ENCODE results near the gene CCSER1.
"Not testable (repeated sequence)": the region's sequence is repeated elsewhere in the genome, so short reads cannot be mapped to it uniquely, and the experiment has no call there.

CCSER1 gene

GRCh38 chr4:90570615-90571014 lies 443.4 kb downstream of the CCSER1 start:
- no peak for DNase-seq (ENCODE audit: low read depth)

DNA sequence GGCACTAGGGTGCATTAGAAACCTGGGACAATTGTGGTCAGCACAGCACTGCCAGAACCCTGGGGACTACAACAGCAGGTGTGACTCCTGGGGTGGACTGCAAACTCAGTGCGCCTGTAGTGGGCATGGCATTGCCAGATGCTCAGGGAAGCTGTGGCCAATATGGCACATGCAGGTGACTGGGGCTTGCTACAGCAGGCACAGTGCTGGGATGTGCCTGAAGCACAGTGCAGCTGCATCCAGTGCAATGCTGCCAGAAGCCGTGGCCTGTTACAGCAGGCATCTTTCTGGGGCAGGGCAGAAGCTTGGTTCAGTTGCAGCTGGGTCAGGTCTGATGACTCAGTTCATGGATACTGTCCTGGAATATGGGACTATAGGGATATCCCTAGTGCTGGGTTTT lies 445.8 kb downstream of the CCSER1 start:
- no peak for DNase-seq (ENCODE audit: low read depth)

GRCh38 chr4:90575371-90575770 lies 448.2 kb downstream of the CCSER1 start:
- no peak for DNase-seq (ENCODE audit: low read depth)

DNA sequence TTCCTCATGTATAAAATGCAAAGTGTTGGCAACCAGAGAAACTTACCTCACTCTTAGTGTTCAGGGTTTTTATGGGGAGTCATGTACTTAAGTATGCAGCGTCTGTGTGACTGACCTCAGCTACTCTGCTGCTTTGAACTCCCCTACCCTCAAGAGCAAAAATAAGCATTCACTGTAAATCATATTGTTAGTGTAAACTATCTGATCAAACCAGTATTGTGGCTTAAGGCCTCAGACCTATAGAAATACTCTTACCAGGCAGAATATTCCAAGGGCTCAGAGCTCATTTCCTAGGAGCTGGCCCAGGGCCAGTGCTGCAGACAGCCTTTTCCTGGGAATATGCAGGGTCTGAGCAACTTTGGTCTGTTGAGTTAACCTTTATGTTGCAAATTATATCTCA lies 453.1 kb downstream of the CCSER1 start:
- DNase-seq (ENCODE audit: low read depth) = no peak

GRCh38 chr4:90582087-90582486 lies 454.9 kb downstream of the CCSER1 start:
- no peak for DNase-seq (ENCODE audit: low read depth)

DNA sequence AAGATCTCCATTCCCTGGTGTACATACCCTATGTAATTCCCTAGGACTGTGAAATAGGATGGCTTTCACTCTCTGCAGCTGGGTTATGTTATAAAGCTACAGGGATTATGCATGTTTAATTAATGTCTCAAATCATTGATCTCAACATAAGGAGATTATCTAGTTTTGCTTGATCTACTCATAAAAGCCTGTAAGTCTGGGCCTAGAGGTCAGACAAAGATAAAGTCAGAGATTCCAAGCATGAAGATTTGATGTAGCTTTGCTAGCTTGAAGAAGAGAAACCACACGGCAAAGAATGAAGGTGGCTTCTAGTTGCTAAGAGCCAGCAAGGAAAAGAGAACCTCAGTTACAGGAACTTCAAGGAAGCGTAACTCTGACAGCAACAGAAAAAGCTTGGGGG lies 456.9 kb downstream of the CCSER1 start:
- DNase-seq (ENCODE audit: low read depth) = no peak

GRCh38 chr4:90585961-90586360 lies 458.8 kb downstream of the CCSER1 start:
- DNase-seq (ENCODE audit: low read depth) = no peak

- no peak for DNase-seq (ENCODE audit: low read depth)
Measured at GRCh38 chr4:90586799-90587198, 459.6 kb downstream of the CCSER1 start.

- no peak for DNase-seq (ENCODE audit: low read depth)
Measured at GRCh38 chr4:90597927-90598326, 470.7 kb downstream of the CCSER1 start.

GRCh38 chr4:90598741-90599140 lies 471.5 kb downstream of the CCSER1 start:
- DNase-seq (ENCODE audit: low read depth) = no peak

GRCh38 chr4:90602726-90603125 lies 475.5 kb downstream of the CCSER1 start:
- no peak for DNase-seq (ENCODE audit: low read depth)

- DNase-seq (ENCODE audit: low read depth) = no peak
Measured at GRCh38 chr4:90603540-90603939, 476.3 kb downstream of the CCSER1 start.

DNA sequence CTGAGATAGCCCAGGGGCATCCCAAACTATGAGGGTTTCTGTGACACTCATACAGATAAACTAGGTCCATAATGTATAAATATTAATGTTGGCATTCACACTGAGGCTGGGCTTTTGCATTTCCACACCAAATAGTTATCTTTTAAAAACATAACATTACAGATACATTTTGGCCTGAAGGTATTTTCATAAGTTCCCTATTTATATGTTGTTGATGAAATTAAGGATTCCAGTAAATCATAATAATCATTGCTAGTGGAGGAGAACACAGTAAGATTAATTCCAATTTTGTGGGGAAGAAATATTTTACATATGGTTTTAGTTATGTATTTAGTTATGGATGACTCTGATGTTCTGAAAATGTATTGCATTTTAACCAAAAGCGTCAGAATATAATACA lies 479.6 kb downstream of the CCSER1 start:
- no peak for DNase-seq (ENCODE audit: low read depth)

DNA sequence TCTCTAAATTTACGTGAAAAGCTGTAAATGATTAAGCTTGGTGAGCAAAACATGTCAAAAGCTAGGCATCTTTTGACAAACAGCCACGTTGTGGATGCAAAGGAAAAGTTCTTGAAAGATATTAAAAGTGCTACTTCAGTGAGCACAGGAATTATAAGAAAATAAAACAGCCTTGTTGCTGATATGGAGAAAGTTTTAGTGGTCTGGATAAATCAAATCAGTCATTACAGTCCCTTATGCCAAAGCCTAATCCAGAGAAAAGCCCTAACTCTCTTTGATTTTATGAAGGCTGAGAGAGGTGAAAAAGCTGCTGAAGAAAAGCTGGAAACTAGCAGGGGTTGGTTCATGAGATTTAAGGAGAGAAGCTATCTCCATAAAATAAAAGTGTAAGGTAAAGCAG lies 487.2 kb downstream of the CCSER1 start:
- no peak for DNase-seq (ENCODE audit: low read depth)

GRCh38 chr4:90621080-90621479 lies 493.9 kb downstream of the CCSER1 start:
- DNase-seq (ENCODE audit: low read depth) = no peak

DNA sequence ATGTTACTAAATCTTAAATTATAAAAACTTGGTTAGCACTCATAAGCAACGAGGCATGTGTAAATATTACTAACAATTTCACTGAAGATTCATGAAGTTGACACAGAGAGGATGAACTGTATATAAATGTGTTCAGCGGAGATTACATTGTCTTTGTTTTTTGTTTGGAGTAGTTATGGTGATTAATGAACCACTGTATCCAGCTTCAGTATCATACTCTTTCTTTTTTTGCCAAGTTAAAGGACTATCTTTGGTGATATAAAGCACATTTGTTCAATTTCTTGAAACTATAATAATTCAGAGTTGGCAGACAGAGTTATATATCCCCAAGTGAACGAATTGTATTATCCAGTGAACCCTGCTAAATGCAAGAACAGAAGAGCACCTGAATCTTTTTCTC lies 497.6 kb downstream of the CCSER1 start:
- no peak for DNase-seq (ENCODE audit: low read depth)

- DNase-seq (ENCODE audit: low read depth) = no peak
Measured at GRCh38 chr4:90641861-90642599, 514.8 kb downstream of the CCSER1 start.

DNA sequence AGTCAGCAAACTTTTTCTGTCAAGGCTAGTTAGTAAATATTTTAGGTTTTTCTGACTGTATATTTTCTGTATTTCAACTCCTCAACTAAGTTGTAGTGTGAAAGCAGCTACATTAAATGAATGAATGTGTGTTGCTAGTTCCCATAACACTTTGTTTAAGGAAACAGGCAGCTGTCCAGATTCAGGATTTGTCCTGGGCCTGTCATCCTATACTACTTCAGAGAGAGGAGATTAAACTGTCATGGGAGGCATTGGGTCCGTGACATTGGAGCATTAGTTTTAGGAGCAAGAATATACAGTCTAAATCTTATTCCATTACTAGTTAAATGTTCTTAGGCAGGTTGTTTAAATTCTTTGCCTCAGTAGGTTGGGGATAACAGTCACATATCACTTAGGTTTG lies 516.0 kb downstream of the CCSER1 start:
- DNase-seq (ENCODE audit: low read depth) = no peak

DNA sequence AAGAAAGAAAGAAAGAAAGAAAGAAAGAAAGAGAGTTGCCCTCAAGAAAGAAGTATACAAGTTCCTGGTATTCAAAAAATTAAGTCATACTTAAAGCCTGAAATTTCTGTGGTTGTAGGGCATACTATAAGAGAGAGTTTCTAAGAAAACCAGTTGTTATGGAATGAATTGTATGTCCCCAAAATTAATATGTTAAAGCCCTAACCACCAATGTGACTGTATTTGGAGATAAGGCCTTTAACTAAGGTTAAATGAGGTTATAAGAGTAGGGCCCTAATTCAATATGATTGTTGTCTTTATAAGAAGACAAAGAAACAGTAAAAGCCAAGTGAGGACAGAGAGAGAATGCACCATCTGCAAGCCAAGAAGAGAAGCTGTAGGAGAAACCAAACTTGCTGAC lies 521.1 kb downstream of the CCSER1 start:
- no peak for DNase-seq (ENCODE audit: low read depth)

GRCh38 chr4:90648791-90649190 lies 521.6 kb downstream of the CCSER1 start:
- DNase-seq (ENCODE audit: low read depth) = no peak

DNA sequence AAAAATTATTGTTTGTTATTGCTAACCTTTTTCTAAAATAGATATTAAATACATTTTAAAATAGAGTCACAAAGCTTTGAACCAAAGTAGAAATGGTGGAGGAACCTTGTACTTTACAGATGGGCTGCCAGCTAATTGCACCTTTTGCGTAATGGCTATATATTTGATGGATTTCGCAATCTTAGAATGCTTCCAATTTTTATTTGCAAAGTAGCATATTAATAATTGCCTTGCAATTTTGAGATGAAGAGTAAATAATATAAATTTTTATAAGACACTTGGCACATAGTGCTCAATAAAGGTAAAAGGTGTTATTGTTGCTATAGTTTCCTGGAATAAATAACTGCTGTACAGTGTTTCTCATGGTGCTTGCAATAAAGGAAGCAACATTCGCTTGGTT lies 533.5 kb downstream of the CCSER1 start:
- no peak for DNase-seq (ENCODE audit: low read depth)

- DNase-seq (ENCODE audit: low read depth) = no peak
Measured at GRCh38 chr4:90670183-90670582, 543.0 kb downstream of the CCSER1 start.

- no peak for DNase-seq (ENCODE audit: low read depth)
Measured at GRCh38 chr4:90689739-90690138, 562.5 kb downstream of the CCSER1 start.

GRCh38 chr4:90695411-90695810 lies 568.2 kb downstream of the CCSER1 start:
- DNase-seq (ENCODE audit: low read depth) = no peak

GRCh38 chr4:90705501-90705900 lies 578.3 kb downstream of the CCSER1 start:
- not testable (repeated sequence) for DNase-seq (ENCODE audit: low read depth)

Data from fibroblast of gingiva (primary cell).